DMS53 treated with DMSO at 0.1 percent for 48 hours (cell line): ENCODE measurements around the gene IKBIP.
"Not testable (repeated sequence)": the region's sequence is repeated elsewhere in the genome, so short reads cannot be mapped to it uniquely, and the experiment has no call there.

Source experiments
- DNase-seq: peaks from one replicate; lab custom pipeline; 2025; ENCODE audit not compliant: unreplicated experiment; lab: John Stamatoyannopoulos, UW

IKBIP gene

GRCh38 chr12:98638009-98638408, 6.6 kb downstream of the IKBIP start:
- DNase-seq = no peak

- no peak for DNase-seq
These were observed 7.5 kb downstream of the IKBIP start for GRCh38 chr12:98637068-98637467.

GRCh38 chr12:98635657-98636323, 8.8 kb downstream of the IKBIP start:
- DNase-seq = peak; percentile 79

- DNase-seq = no peak
These were observed 25.6 kb downstream of the IKBIP start for GRCh38 chr12:98618952-98619351.

GRCh38 chr12:98612696-98613334, 31.8 kb downstream of the IKBIP start:
- no peak for DNase-seq

GRCh38 chr12:98610596-98610995, 34.0 kb downstream of the IKBIP start:
- no peak for DNase-seq

- DNase-seq = no peak
These were observed 38.1 kb downstream of the IKBIP start for GRCh38 chr12:98606359-98606988.

- DNase-seq = no peak
These were observed 42.7 kb downstream of the IKBIP start for GRCh38 chr12:98601924-98602323.

- not testable (repeated sequence) for DNase-seq
These were observed 47.3 kb downstream of the IKBIP start for GRCh38 chr12:98597313-98597712.

- DNase-seq = no peak
These were observed 49.2 kb downstream of the IKBIP start for GRCh38 chr12:98595243-98595988.

GRCh38 chr12:98594050-98594835, 50.3 kb downstream of the IKBIP start:
- DNase-seq = no peak

- DNase-seq = peak; percentile 97
These were observed 51.1 kb downstream of the IKBIP start, which contains the start of gene SLC25A3 for GRCh38 chr12:98593351-98594049. Gene SLC25A3, plus strand, starts transcription at chr12:98593686. Its CDS starts 293 bp downstream, at chr12:98593979.

- no peak for DNase-seq
These were observed 51.7 kb downstream of the IKBIP start for GRCh38 chr12:98592825-98593322.

GRCh38 chr12:98591209-98591608, 53.4 kb downstream of the IKBIP start:
- DNase-seq = no peak

GRCh38 chr12:98587084-98587483, 57.5 kb downstream of the IKBIP start:
- DNase-seq = no peak

- no peak for DNase-seq
These were observed 62.5 kb downstream of the IKBIP start for GRCh38 chr12:98582093-98582492.

GRCh38 chr12:98581101-98581500, 63.5 kb downstream of the IKBIP start:
- no peak for DNase-seq

- no peak for DNase-seq
These were observed 63.9 kb downstream of the IKBIP start for GRCh38 chr12:98580695-98581094.

- no peak for DNase-seq
These were observed 64.8 kb downstream of the IKBIP start for GRCh38 chr12:98579835-98580234.

- no peak for DNase-seq
These were observed 65.2 kb downstream of the IKBIP start for GRCh38 chr12:98579347-98579746.
